GM18498 (cell line): ENCODE measurements around the gene OTOP2.
"Not testable (repeated sequence)": the region's sequence is repeated elsewhere in the genome, so short reads cannot be mapped to it uniquely, and the experiment has no call there.

Source experiments
- ATAC-seq: cut with Tn5 transposase; IDR thresholded peaks from one replicate; pipeline ENCODE4 v1.9.1; 2021; ENCODE audit warnings: mild to moderate bottlenecking, moderate library complexity; ENCODE audit not compliant: unreplicated experiment

The OTOP2 gene

DNA sequence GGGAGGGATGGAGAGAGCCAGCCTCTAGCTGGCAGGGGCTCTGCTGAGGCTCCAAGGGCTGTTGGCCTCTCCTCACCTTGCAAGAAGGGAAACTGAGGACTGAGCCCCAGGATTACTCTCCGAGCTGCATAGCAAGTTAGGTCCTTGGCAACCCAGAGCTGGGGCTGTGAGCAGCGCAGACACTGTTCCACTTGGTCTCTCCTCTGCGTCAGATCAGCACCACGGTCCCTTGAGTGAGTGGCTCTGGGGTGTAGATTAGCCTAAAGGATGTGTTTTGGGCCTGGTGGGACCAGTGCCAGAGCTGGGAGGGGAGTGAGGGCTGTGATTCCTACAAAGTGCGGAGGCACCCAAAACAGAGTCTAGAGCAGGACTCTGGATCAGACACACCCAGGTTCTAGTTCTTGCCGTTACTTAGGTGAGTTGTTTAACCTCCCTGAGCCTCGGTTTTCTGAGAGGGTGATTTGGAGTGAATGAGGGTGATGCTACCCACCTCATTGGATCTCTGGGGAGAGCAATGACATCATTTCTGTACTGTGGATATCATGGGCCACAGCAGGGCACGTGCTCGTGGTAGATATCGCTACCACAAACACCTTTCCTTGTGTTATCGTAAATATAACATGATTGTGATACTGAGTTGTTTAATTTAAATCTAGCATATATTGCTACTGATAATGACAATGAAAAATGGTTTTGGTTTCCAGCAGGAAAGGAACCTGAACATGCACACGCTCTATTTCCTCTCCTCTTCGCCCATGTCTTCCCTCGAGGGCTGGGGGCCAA, 22.5 kb upstream of the OTOP2 start:
- no peak for ATAC-seq

DNA sequence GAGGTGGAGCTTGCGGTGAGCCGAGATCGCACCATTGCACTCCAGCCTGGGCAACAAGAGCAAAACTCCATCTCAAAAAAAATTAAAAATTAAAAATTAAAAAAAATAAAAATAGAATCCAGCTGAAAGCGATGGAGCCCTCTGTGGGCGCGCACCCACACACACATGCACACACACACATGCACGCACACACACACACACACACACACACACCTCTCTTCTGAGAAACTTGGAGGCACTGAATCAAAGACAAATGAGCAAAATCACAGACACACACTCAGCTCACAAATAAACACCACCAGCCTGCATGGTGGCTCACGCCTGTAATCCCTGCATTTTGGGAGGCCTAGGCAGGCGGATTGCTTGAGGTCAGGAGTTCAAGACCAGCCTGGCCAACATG, 21.0 kb upstream of the OTOP2 start:
- ATAC-seq = no peak

DNA sequence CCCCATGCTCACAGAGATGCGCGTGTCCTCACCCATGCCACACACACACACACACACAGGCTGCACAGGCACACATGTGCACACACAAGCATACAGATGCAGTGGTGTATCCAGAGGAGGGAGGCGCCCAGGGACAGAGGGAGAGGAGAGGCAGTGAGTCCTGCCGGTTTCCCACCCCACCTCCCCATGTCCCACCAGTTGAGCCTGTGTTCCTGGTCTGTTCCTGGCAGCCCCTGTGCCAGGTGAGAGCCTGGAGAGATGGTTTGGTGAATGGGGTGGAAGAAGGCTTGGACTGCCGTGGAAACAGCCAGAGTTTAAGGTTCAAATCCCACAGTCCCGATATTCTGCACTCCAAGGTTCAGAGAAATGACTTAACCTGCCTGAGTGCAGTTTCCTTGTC, 20.4 kb upstream of the OTOP2 start:
- ATAC-seq = no peak

DNA sequence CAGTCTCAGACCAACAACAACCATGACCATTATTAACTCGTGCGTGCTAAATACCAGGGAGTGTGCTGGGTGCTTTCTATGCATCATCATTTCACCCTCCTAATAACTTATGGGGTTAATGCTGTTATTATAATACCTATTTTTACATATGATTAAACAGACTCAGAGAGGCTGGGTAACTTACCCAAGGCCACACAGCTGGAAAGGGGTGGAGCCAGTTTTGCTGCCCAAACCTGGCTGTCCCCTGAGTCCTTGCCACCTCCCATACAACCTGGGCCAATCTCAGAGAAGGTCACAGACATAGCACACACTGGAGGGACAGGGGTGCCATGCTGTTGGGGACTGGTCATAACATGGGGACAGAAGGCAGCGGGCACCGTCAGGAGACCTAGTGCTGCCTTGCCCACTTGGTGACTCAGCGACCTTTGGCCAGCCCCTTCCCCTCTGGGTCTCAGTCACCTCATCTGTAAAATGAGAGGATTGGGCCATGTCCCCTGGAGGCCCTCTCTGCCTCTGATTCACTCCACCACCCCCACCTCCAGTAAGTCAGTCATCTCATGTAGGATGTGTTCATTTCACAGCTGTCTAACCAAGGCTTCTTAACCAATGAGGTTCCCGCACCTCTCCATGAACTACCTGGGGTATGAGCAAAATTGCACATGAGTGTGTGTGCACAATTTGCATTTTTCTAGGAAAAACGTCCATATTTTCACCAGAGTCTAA, 19.2 kb upstream of the OTOP2 start:
- no peak for ATAC-seq

DNA sequence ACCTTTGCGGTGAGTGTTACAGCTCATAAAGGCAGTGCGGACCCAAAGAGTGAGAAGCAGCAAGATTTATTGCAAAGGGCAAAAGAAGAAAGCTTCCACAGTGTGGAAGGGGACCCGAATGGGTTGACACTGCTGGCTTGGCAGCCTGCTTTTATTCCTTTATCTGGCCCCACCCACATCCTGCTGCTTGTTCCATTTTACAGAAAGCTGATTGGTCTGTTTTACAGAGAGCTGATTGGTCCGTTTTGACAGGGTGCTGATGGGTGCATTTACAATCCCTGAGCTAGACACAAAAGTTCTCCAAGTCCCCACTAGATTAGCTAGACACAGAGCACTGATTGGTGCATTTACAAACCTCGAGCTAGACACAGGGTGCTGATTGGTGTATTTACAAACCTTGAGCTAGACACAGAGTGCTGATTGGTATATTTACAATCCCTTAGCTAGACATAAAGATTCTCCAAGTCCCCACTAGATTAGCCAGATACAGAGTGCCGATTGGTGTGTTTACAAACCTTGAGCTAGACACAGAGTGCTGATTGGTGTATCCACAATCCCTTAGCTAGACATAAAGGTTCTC, 17.8 kb upstream of the OTOP2 start:
- not testable (repeated sequence) for ATAC-seq

DNA sequence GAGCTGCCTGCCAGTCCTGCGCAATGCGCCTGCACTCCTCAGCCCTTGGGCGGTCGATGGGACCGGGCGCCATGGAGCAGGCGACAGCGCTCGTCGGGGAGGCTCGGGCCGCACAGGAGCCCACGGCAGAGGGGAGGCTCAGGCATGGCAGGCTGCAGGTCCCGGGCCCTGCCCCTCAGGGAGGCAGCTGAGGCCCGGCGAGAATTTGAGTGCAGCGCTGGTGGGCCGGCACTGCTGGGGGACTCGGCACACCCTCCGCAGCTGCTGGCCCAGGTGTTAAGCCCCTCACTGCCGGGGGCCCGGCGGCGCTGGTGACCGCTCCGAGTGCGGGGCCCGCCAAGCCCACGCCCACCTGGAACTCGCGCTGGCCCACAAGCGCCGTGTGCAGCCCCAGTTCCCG, 17.1 kb upstream of the OTOP2 start:
- no peak for ATAC-seq

DNA sequence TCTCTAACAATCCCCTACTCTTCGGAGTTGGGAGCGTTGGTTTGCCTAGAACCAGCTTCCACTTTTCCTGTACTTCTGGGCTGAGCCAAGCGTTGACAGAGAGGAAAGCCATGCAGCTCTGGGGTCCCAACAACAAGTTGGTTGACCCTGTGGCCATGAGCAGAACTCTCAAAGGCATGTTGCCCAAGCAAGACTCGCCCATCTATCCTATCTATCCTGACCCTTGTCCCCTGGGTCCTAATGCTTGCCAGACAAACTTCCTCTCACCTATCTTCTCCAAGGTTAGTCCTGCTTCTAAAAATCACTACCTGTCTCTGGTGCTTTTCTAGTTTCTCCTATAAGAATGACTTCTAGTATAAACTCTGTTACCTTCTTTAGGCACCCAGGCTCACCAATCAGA, 15.0 kb upstream of the OTOP2 start:
- ATAC-seq = not testable (repeated sequence)

DNA sequence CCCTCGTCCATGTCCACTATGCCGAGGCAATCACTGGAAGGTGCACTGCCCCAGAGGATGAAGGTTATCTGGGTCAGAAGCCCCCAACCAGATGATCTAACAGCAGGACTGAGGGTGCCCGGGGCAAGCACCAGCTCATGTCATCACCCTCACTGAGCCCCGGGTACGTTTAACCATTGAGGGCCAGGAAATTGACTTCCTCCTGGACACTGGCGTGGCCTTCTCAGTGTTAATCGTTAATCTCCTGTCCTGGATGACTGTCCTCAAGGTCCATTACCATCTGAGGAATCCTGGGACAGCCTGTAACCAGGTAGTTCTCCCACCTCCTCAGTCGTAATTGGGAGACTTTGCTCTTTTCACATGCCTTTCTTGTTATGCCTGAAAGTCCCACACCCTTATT, 12.7 kb upstream of the OTOP2 start:
- not testable (repeated sequence) for ATAC-seq

DNA sequence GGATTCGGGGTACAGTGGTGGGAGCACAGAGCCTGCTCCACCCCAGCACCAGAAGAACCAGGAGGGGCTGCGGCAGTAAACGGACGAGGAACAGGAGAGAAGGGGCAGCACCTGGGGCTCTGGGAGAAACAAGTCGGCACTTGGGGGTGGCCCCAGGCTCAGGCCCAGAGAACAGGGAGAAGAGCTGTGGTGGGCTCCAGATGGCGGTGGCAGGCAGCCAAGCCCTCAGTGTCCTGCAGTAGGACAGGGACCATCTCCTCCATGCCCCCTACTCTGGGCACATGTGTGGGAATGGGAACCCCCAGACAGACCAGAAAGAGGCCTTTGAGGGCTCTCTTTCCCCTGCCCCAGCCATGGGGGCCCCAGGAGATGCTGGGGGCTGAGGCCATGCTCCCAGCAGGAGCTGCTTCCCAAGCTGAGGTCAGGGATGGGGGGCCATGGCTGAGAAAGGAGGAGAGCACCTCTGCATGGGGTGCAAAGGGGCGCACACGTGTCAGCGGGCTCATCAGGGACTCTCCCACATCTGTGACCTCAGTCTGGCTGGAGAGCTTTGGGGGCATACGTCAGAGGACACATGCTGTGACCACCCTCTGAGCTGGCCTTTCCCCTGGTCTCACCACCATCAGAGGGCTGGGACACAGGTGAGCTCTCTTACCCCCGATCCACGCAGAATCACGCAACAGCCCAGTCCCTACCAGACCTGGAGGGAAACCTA, 7.8 kb upstream of the OTOP2 start:
- no peak for ATAC-seq

DNA sequence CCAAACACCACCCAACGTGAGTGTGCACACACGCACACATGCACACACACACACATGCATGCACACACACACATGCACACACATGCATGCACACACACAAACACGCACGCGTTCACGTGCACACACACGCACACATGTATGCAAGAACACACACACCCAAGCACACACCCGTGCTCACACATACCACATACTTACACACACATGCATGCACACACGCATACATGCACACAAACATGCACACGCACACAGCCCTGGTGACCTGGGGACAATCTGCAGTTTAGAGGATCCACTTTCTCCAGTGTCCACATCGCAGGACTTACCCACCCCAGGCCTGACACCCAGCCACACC, 7.2 kb upstream of the OTOP2 start:
- no peak for ATAC-seq

DNA sequence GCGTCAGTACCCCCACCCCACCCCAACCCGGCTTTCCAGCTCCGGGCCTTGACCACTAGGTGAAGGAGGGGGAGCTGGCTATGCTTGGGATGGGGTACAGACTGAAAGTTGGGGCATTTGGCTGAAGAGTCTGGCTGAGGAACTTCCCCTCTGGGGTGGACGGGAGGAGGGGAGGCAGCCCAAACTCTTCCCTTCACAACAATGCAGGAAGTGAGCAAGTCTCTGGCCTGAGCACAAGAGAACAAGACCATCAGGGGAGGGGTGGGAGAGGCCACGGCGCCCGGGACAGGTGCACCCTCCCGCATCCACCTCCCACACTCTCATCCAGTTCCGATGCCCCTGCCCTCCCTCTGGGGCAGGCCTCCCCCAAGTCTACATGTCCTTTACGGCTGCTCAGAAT, 6.6 kb upstream of the OTOP2 start:
- ATAC-seq = no peak

DNA sequence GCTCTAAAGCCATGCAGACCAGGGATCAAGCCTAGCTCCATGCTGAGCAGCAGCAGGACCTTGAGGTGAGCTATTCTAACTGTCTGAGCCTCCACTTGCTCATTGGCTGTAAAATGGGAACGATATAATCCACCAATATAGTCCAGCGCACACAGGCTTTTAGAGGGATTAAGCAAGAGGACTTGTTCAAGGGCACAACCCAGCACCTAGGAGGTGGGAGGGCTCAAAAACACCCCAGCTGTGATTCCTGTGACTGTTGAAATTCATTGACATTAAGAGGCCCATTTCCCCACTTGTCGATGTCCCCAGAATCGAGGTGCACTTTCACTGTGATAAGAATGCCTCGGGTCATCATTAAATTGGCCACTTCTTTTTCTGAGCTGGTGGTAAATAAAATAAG, 5.2 kb upstream of the OTOP2 start:
- no peak for ATAC-seq

DNA sequence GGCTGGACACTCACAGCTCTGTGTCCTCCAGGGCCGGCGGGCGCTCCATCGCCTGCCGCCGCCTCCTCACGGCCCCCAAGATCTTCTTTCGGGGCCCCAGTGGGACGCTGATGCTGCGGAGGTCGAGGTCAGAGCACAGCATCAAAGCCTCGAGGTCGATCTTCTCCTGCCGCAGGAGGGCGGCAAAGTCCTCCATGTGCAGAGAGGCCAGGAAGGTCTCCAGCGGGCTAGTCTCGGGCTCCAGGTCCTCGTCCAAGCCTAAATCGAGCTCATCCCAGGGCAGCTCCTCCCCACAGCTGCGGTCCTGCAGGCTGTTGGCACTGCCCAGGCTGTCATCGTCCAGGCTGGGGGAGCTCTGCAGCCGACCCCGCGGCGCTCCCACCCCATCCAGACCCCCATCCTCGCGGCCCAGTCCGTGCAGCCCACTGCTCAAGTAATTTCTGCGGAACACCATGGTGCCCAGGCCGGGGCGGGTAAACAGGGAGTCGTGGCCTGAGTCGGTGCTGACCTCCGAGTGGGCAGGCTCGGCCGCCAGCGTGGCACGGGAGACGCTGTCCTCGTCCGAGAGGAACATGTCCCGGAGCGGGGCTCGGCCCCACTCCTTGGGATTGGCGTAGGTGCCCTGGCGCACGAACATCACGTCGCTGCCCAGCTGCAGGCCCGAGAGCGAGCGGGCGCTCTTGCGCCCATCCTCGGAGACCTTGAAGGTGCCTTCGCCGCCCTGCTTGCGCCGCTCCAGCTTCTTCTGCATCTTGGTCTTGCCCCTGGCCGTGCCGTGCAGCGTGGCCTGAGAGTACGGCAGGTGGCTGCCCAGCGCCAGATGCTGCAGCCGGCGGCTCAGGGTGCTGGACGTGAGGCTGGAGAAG, 4.4 kb upstream of the OTOP2 start:
- no peak for ATAC-seq

DNA sequence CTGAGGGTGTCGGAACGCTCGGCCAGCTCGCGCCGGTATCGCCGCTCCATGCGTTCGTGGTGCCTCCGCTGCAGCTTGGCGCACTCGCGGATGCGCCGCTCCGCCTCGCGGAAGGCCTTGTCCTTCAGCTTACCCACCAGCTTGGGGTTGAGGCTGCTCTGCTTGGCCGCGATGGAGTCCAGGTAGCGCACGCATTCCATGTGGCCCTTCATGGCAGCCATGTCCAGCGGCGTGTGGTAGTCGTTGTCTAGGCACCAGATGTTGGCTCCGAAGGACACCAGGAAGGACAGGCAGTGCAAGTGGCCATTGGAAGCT, 3.8 kb upstream of the OTOP2 start:
- no peak for ATAC-seq

DNA sequence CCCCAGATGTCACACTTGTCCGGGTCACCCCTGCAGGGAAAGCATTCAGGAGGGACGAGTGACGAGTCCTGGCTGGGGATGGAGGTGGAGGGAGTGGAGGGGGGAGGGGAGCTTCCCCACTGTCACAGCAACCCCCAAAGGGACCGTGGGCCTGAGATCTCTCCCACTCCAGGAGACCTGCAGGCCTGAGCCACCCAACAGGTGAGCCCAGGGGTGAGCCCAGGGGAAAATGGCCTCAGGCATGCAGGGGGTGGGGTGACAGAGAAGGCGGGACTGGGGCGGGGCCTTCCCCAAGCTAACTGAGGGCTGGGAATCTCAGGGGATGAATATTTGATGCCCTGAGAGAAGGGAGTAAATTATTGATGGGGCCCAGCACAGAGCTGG, 3.4 kb upstream of the OTOP2 start:
- no peak for ATAC-seq

DNA sequence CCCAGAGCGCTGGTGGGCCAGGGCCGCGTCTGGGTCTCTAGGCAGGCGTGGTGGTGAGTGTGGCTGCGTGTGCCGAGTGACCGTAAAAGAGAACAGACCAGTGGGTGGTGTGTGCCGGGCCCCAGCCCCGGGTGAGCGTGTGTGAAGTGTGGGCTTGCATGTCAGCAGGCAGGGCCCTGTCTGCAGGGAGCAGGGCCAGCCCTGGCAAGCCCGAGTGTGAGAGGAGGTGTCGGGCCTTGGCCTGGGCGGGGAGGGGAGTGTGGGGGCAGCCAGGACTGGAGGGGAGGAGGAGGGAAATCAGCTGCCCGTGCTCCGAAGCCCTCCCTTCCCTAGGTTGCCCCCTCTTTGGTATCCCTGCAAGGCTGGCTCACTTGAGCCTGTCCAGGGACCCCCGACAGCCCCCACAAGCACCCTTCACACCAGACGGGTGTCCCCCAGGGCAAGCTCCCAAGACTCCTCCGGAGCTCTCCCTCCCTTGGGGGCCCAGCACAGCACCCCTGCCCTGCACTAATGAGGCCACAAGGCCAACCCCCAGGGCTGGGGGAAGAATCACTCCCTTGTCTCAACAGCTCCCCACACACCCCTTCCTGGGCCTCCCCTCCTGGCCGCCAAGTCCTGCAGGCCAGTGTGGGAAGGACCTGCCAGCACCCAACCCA, 2.9 kb upstream of the OTOP2 start:
- ATAC-seq = no peak

DNA sequence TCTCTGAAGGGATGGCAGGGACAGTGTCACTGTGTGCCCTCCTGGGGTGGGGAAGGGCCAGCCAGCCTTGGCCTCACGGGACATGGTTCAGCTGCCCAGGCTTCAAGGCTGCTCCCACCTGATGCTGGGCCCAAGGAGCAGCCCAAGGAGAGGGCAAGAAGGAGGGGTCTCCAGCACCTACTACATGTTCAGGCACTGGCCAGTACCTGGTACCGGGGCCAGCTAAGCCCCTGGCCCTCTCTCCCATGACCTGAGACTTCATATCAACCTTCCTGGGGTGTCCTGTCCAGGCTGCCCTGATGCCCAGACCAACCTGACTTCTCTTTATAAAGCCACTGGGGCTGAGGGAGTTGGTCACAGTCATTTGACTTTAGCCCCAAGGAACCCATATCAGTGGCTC, 2.3 kb upstream of the OTOP2 start:
- no peak for ATAC-seq

DNA sequence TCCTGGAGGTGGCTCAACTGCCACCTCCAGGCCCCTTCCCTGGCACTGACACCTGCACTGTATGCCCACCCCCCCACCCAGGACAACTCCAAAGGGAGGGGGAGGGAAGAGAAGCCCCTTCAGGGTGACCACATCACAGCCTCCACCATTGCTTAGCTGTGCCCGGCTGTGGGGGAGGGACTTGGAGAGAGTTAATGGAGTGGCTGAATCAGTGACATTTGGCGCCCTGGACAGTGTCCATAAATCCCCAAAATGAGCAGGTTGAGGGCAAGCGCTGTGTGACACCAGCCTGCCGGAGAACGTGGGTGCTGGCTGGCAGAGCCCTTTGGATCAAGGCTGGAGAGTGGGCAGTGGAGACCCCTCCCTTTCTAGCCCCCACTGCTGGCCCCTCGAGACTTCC, 1.9 kb upstream of the OTOP2 start:
- no peak for ATAC-seq

DNA sequence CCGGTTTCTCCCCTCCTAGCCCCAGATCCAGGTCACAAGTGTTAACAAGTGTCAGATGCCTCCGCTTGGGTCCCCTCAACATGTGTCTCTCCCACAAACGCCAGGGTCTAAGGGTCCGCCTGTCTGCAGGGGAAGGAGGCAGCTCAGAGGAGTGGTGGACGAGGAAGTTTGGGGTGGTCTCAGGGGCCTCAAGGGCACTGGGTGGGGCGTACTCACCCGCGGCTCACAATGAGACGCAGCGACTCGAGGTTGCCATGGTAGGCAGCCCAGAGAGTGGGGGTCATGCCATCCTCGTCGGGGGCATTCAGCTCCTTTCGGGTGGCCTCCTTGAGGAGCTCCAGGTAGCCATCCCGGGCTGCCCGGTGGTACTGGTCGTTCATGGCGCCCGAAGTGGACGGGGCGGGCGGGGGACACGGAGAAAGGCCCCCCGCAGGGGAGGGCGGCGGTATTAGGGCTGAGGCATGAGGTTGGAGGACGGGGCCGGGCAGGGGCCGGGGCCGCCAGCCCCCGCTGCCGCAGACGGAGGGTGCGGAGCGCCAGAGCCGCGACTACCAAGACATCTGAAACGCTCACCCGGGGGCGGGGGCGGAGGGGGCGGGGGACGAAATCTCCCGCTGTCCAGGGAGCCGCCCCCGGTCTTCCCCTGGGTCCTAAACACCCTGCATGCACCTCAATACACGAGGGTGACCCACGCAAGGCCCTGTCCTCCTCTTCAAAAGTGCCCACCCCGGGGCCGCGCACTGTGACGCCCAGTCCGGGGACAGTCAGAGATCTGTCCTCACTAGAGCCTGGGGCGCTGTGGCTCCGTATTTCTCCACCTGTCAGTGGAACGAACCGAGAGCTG, 1.2 kb upstream of the OTOP2 start, which contains the start of gene USH1G:
TSS of gene USH1G (minus strand) at position 562 of the 844 bp plus-strand sequence. CDS start at position 380, 182 bp downstream.
- ATAC-seq = no peak
